ENCODE results near the gene ANO6. TPM values are rescaled to one million over a fixed set of nuclear protein-coding genes. Genes with fewer than 3 reads are reported as not detected.

ANO6 gene
- total RNA-seq, 2 donors from 2014 or later = 114 to 139 TPM

DNA sequence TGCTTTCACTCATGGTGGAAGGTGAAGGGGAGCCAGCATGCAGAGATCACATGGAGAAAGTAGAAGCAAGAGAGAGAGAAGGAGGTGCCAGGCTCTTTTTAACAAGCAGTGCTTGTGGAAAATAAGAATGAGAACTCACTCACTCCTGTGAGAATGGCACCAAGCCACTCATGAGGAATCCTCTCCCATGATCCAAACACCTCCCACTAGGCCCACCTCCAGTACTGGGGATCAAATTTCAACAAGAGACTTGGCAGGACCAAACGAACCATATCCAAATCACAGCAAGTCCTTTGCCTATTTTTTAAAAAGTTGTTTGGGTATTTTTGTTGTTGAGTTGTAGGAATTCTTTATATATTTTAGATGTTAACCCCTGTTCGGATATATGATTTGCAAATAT lies 267.7 kb downstream of the ANO6 start:
- peak; percentile 50 for DNase-seq (ENCODE audit: low spot score)
- ATAC-seq (ENCODE audit: insufficient number of reproducible peaks, low FRiP score, low read depth) = no peak
- Histone ChIP-seq H3K27me3 (replicated peaks; ENCODE audit: insufficient read depth) (no peaks in the 10 kb centered on the region), H3K36me3 (no peaks in the 10 kb centered on the region), H3K9me3 (no peaks in the 10 kb centered on the region), H3K4me3 (peak overlapping the region; percentile 32), H3K4me1 (ENCODE audit: control insufficient read depth in 1 of 2, low read depth in 2 of 2) (peaks cover 3 to 22% of the 10 kb centered on the region in 2 donors), H3K27ac (peak overlapping the region in 1 of 2 donors; percentile 33)
- TF ChIP-seq CTCF (IDR thresholded peaks at IDR 0.05) = no peak

Other genes with a start within 250 kb of the ANO6 start
- under 1 TPM in 1 of 2 donors, not detected in 1; 0.27 TPM for gene DBX2, start 165.0 kb upstream of the ANO6 start, total RNA-seq